SK-N-SH treated with all-trans-retinoic acid at 6 μM for 48 hours (cell line): Measurements from ENCODE around the gene ACOT6.

Source experiments
- ARNTL ChIP-seq: fragments of 450-650 bp; formaldehyde crosslinking; IDR thresholded peaks from 2 replicates; pipeline ENCODE4 v1.5.0; 2020; ENCODE audit warnings: low read depth, mild to moderate bottlenecking, moderate library complexity, borderline replicate concordance
- CSDC2 ChIP-seq: fragments of 250-450 bp; sonication (Bioruptor Pico); IDR thresholded peaks from 2 replicates; pipeline ENCODE4 v1.5.0; 2020; ENCODE audit warnings: mild to moderate bottlenecking, moderate library complexity
- OSR1 ChIP-seq: fragments of 250-450 bp; sonication (Bioruptor Pico); IDR thresholded peaks from 2 replicates; pipeline ENCODE4 v1.8.0; 2022; ENCODE audit warnings: moderate library complexity, mild to moderate bottlenecking, inconsistent platforms
- TCF4 ChIP-seq: fragments of 250-450 bp; sonication (Bioruptor Pico); IDR thresholded peaks from 2 replicates; pipeline ENCODE4 v1.8.0; 2021; ENCODE audit warnings: mild to moderate bottlenecking, moderate library complexity, borderline replicate concordance
- ZC3H10 ChIP-seq: fragments of 250-450 bp; sonication (Bioruptor Pico); IDR thresholded peaks from 2 replicates; pipeline ENCODE4 v1.5.1; 2021; ENCODE audit warnings: mild to moderate bottlenecking, moderate library complexity
- ZFP30 ChIP-seq: fragments of 450-650 bp; formaldehyde crosslinking; IDR thresholded peaks from 2 replicates; pipeline ENCODE4 v1.5.0; 2022; ENCODE audit warnings: mild to moderate bottlenecking, moderate library complexity

DNA sequence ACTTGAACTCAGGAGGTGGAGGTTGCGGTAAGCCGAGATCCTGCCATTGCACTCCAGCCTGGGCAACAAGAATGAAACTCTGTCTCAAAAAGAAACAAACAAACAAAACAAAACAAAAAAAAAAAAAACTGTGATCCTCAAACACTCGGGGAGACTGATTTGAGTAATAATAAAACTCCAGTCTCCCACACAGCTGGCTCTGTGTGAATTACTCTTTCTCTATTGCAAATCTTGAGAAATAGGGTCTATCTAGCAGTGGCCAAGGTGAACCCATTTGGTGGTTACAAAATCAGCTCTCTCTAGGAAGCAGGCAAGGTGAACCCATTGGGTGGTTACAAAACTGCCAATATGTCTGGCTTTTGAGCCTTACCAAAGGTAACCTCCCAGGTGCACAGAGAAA lies 6.0 kb upstream of the ACOT6 start:
- TF ChIP-seq OSR1 (no peak), ZFP30 (CRISPR knock-in tag) (no peak), TCF4 (CRISPR knock-in tag) (no peak), ZC3H10 (no peak), CSDC2 (CRISPR knock-in tag) (no peak), ARNTL (CRISPR knock-in tag) (no peak)
